GM18508 (cell line): ENCODE data around the gene VGLL3.

Source experiments
- ATAC-seq: cut with Tn5 transposase; IDR thresholded peaks from one replicate; pipeline ENCODE4 v1.9.1; 2021; ENCODE audit warnings: moderate number of reproducible peaks; ENCODE audit not compliant: insufficient read depth, unreplicated experiment

VGLL3 gene

DNA sequence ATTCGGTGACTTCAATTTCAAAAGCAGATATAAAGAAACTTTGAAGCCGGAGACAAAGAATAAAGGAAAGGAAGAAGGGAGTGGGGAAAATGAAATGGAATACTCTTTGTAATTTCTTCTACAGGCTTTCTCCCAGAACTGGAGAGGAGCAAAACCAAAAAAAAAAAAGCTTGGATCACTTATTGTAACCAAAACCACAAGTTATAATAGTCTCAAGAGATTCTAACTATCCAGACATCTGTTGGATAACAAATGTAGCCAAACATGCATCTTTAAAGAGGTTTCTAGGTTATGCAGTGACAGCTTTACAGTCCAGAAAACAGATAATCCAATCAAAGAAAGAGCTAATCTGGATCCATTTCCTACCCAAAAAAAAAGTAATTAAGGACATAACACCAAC is 36.2 kb downstream of the VGLL3 start:
- no peak for ATAC-seq

- no peak for ATAC-seq
Observed at GRCh38 chr3:86954226-86954625, 36.7 kb downstream of the VGLL3 start.

DNA sequence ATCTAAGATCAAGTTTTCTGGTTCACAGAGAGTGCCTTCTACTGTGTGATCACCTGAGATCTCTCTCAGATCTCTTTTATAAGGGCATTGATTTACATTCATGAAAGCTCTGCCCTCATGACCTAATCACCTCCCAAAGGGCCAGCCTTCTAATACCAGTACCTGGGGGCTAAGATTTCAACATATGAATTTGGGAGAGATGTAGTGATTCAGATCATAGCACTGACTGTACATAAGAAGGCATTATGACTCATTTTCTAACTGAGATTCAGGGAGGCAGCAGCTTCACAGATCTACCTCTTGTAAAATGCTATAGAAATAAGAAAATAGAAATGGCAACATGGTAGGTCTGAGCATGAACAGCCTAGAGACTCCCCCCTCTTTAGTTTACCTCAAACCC is 39.6 kb downstream of the VGLL3 start:
- ATAC-seq, result no peak

DNA sequence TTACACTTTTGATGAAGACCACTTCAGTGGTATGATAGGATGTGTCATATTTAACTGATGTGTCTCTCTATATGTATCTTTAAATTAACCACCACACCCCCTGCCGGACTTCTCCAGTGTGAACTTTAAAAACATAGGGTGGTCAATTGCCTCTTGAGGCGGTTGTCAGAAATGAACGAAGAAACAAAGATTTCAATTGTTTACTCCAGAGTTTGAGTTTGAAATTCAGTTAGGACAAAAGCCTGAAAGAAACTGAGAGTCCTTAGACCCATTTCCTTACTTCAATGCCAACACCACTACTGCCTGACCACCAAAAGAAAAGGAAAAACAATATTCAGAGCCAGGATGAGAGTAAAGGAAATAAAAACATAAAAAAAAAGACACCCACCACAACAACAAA is 40.2 kb downstream of the VGLL3 start:
- no peak for ATAC-seq

DNA sequence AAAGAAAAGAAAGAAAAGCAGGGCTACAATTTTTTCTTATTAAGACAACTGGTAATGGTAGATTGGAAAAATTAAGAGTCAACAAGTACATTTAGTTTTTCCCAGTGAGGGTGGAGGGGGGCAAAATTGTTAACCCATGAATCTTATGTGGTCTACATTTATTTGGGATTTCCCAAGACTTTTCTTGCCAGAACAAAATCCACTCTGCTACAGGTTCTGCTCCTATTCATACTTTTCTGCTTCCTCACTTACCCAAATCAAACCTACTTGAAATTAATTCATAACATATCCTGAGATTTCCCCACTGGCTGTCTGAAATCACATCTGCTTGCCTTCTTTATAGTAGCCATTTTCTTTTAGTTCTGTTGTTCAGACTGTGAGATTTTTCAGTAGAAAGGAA is 41.1 kb downstream of the VGLL3 start:
- ATAC-seq, result no peak

DNA sequence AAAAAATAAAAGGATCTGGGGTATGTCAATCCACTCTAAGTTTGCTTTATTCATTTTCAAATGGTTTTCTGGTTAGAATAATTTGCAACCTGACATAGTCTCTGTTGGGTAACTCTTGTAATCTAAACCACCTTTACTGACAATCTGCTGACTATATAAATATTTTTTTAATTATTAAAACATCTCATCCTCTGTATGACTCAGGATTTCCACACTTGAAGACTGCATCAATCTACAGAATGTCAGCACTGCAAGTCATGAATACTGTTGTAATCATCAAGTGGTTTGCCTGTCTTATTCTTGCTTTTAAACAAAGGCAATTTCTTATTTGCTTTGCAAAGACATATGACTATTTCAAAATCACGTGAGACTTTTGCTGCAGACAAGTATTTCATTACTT is 42.1 kb downstream of the VGLL3 start:
- no peak for ATAC-seq

GRCh38 chr3:86942206-86942605 is 48.7 kb downstream of the VGLL3 start:
- no peak for ATAC-seq

- ATAC-seq, result no peak
Observed at GRCh38 chr3:86938416-86939105, 52.4 kb downstream of the VGLL3 start.

GRCh38 chr3:86937306-86937791 is 53.6 kb downstream of the VGLL3 start:
- no peak for ATAC-seq

- no peak for ATAC-seq
Observed at GRCh38 chr3:86934851-86935250, 56.1 kb downstream of the VGLL3 start.

DNA sequence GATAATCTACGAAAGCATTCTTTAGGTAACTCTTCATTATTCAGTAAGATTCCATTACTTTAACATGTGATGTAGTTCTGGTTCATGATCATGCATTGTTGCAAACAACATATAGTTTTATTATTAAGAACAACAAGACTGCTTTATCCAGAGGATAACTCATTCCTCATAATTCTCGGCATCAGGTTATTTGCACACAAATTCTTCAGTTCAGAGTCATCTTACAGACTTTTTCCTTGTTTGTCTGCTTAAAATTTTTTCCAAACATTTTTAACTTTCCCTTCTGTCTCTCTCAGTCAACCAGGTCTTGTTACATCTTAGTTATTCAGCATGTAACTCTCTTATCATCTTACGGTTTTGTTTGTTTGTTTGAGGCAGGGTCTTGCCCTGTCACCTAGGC is 60.1 kb downstream of the VGLL3 start:
- ATAC-seq, result no peak

GRCh38 chr3:86930181-86930580 is 60.8 kb downstream of the VGLL3 start:
- ATAC-seq, result no peak

DNA sequence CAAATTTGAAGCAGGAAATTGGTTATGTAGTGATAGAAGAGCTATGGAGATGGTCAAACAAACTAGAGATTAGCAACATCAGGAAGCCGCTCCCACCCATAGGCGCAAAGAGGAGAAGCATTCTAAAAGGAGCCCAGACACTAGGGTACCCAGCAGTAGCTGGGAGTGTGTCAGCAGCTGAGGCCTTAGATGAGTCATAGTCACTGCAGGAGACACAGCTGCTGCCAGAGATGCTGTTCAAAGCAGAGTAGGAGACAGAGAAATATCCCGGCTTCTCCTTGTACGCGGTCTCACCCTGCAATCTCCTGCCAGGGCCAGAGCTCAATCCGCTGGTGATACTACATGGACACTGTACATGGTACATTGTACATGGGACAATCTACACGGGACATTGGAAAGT is 61.9 kb downstream of the VGLL3 start:
- no peak for ATAC-seq

- no peak for ATAC-seq
Observed at GRCh38 chr3:86923071-86923491, 67.9 kb downstream of the VGLL3 start.

DNA sequence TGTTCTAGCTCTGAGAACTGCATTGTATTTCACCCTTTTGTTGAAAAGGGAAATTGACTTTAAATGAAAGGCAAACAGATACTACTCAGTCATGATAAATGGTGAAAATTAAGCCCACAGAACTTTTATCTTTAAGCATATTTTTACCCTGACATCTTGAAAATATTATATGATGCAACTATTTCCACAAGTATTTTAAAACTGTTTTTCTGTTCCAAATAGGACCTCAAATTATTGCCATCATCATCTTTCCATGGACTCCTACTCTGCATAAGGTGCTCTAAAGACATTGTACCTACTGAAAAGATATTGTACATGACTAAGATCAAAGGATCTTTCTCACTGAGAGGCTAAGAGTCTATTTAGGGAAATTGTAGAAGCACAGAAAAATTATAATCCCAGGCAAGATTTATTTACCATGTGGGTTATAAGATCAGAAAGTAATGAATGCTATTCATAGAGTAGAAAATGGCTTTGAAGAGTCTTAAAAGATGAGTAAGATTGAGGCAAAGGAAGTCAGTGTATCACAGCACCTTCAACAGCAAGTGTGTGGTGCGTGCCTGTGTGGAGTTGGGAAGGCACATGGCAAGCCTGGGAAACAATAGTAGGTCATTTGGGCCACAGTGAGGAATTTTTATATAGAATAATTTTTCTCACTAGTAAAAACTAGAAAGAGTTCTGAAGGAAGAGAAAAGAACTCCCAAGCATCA is 68.8 kb downstream of the VGLL3 start:
- no peak for ATAC-seq

- ATAC-seq, result no peak
Observed at GRCh38 chr3:86914670-86915069, 76.3 kb downstream of the VGLL3 start.

DNA sequence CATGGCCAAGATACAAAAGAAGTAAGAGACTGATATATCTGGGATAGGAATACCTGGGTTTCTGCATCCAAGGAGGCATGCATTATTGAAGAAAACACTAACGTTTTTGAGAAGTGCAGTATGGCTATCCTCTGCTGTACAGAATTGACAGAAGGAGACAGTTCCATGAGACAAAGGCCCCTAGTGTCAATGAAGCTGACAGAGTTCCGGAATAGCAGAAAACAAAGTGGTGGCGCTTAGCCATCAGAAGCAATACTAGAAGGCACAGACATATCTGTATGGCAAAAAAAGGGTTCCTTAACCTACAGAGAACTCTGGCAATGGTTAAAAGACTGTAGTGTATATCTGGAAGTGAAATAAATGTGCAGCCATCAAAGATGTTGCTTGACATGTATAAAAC is 77.8 kb downstream of the VGLL3 start:
- no peak for ATAC-seq

DNA sequence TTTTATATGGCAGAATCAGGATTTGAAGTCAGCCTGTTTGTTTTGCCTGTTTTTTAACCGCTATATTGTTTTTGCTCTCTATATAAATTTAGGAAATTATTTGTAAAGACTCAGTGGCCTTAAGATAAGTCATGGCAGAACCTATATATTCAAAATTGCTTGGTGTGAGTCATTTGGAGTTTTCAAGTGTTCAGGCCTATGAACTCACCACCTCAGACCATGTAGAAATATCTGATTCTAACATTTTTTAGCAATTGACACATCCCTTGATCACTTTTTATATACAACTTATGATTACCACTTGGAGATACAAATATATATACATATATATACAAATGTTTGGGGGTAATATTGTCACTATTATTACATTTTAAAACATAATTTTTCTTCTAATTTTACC is 95.7 kb downstream of the VGLL3 start:
- ATAC-seq, result no peak

DNA sequence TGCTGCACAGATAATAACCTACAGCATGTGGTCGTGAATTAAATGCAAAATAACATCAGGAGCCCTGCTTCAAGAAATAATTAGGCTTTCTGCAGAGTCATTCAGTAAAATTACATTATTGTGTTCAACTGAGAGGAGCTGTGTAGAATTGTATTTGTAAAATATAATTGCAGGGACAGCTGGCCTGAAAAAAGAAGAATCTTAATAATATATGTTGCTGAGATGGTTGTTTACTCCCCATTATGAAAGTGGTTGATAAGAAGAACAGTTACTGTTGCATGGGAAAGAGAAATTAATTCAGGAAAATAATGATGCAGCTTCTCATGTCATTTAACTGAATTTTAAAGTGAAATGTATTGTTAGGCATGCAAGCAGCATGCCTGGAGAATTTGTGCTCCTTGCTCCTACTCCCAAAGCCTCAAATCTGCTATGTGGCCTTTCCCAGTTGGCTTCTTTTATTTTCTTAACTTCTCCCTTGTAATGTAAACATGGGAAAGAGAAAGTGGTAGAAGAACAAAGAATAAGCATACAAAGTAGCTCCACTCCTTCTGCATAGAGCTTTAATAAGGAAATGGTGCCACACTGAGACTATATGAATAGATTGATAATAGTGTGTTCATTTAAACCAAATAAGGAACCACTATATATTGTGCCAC is 100.1 kb downstream of the VGLL3 start:
- ATAC-seq, result no peak
